ENCODE data around the gene PDLIM7.

- TF ChIP-seq CTCF (IDR thresholded peaks at IDR 0.05) (no peak), POLR2AphosphoS5 (IDR thresholded peaks at IDR 0.05; ENCODE audit: insufficient read depth in 1 of 2, low read depth in 1 of 2) (no peak)
These were observed 4.6 kb downstream of the PDLIM7 start for GRCh38 chr5:177492841-177493240.

Measured in vagina (tissue), 2 donors.